ENCODE data around the gene ELMO2. TPM values are rescaled to one million over a fixed set of nuclear protein-coding genes. Genes with fewer than 3 reads are reported as not detected.

Gene ELMO2
- 45.7 TPM for total RNA-seq (ENCODE audit: insufficient read depth, low replicate concordance)

- DNase-seq (ENCODE audit: low spot score): peak; percentile 99
Observed at GRCh38 chr20:46406200-46406985, at the start of gene ELMO2. ELMO2 (minus strand) TSS chr20:46406615; CDS start chr20:46394482, 12,133 bp downstream.

- no peak for DNase-seq (ENCODE audit: low spot score)
Observed at GRCh38 chr20:46455729-46456128, 49.3 kb upstream of the ELMO2 start.

GRCh38 chr20:46446851-46447250, 40.4 kb upstream of the ELMO2 start:
- DNase-seq (ENCODE audit: low spot score): no peak

GRCh38 chr20:46439837-46440236, 33.4 kb upstream of the ELMO2 start:
- no peak for DNase-seq (ENCODE audit: low spot score)

GRCh38 chr20:46438156-46438750, 31.8 kb upstream of the ELMO2 start:
- DNase-seq (ENCODE audit: low spot score): peak; percentile 37

GRCh38 chr20:46435146-46435545, 28.7 kb upstream of the ELMO2 start:
- no peak for DNase-seq (ENCODE audit: low spot score)

GRCh38 chr20:46434597-46434996, 28.2 kb upstream of the ELMO2 start:
- DNase-seq (ENCODE audit: low spot score): no peak

- DNase-seq (ENCODE audit: low spot score): no peak
Observed at GRCh38 chr20:46433051-46433450, 26.6 kb upstream of the ELMO2 start.

- DNase-seq (ENCODE audit: low spot score): no peak
Observed at GRCh38 chr20:46430921-46431712, 24.7 kb upstream of the ELMO2 start.

GRCh38 chr20:46427384-46427783, 21.0 kb upstream of the ELMO2 start:
- DNase-seq (ENCODE audit: low spot score): no peak

- no peak for DNase-seq (ENCODE audit: low spot score)
Observed at GRCh38 chr20:46423882-46424482, 17.6 kb upstream of the ELMO2 start.

- no peak for DNase-seq (ENCODE audit: low spot score)
Observed at GRCh38 chr20:46423342-46423741, 16.9 kb upstream of the ELMO2 start.

GRCh38 chr20:46420878-46421277, 14.5 kb upstream of the ELMO2 start:
- DNase-seq (ENCODE audit: low spot score): no peak

- no peak for DNase-seq (ENCODE audit: low spot score)
Observed at GRCh38 chr20:46419882-46420281, 13.5 kb upstream of the ELMO2 start.

- DNase-seq (ENCODE audit: low spot score): no peak
Observed at GRCh38 chr20:46416839-46417238, 10.4 kb upstream of the ELMO2 start.

- no peak for DNase-seq (ENCODE audit: low spot score)
Observed at GRCh38 chr20:46416421-46416820, 10.0 kb upstream of the ELMO2 start.

- DNase-seq (ENCODE audit: low spot score): no peak
Observed at GRCh38 chr20:46415773-46416172, 9.4 kb upstream of the ELMO2 start.

GRCh38 chr20:46414608-46415007, 8.2 kb upstream of the ELMO2 start:
- DNase-seq (ENCODE audit: low spot score): no peak

- DNase-seq (ENCODE audit: low spot score): no peak
Observed at GRCh38 chr20:46411637-46412036, 5.2 kb upstream of the ELMO2 start.

- no peak for DNase-seq (ENCODE audit: low spot score)
Observed at GRCh38 chr20:46408281-46408731, 1.9 kb upstream of the ELMO2 start.

GRCh38 chr20:46407671-46407996, 1.2 kb upstream of the ELMO2 start:
- no peak for DNase-seq (ENCODE audit: low spot score)

Measured in umbilical cord (tissue), 2 donors.